Smooth muscle cell (in vitro differentiated cells): ENCODE measurements around the gene DUSP22. TPM values are rescaled to one million over a fixed set of nuclear protein-coding genes. Genes with fewer than 3 reads are reported as not detected.

Source experiments
- DNase-seq: peaks from one replicate; lab custom pipeline; 2025; ENCODE audit not compliant: unreplicated experiment; lab: John Stamatoyannopoulos, UW
- H2AFZ ChIP-seq: fragments of 200-600 bp; sonication (generic); 2 replicates; pipeline ENCODE4 v1.6.0; 2016; ENCODE audit warnings: antibody characterized with exemption, low read depth, mild to moderate bottlenecking
- H3F3A ChIP-seq: fragments of 200-600 bp; sonication (generic); 2 replicates; pipeline ENCODE4 v1.6.0; 2017; ENCODE audit warnings: antibody characterized with exemption, low read depth
- H3K27ac ChIP-seq: fragments of 200-600 bp; sonication (generic); 2 replicates; pipeline ENCODE4 v1.5.1; 2016; ENCODE audit warnings: low read depth, mild to moderate bottlenecking
- H3K27me3 ChIP-seq: fragments of 200-600 bp; sonication (generic); 2 replicates; pipeline ENCODE4 v1.6.1; 2016; ENCODE audit warnings: low read depth, mild to moderate bottlenecking
- H3K36me3 ChIP-seq: fragments of 200-600 bp; sonication (generic); 2 replicates; pipeline ENCODE4 v1.5.1; 2016; ENCODE audit warnings: low read depth
- H3K4me1 ChIP-seq: fragments of 200-600 bp; sonication (generic); 2 replicates; pipeline ENCODE4 v1.5.1; 2016; ENCODE audit warnings: low read depth
- H3K4me2 ChIP-seq: fragments of 200-600 bp; sonication (generic); 2 replicates; pipeline ENCODE4 v1.6.0; 2016; ENCODE audit warnings: mild to moderate bottlenecking
- H3K4me3 ChIP-seq: fragments of 200-600 bp; sonication (generic); 2 replicates; pipeline ENCODE4 v1.5.1; 2016; ENCODE audit warnings: mild to moderate bottlenecking
- H3K79me2 ChIP-seq: fragments of 200-600 bp; sonication (generic); 2 replicates; pipeline ENCODE4 v1.6.0; 2016; ENCODE audit warnings: low read depth, mild to moderate bottlenecking
- H3K9ac ChIP-seq: fragments of 200-600 bp; sonication (generic); 2 replicates; pipeline ENCODE4 v1.6.0; 2016; ENCODE audit warnings: low read depth
- H3K9me3 ChIP-seq: fragments of 200-600 bp; sonication (generic); replicated peaks from 2 replicates; pipeline ENCODE4 v1.5.1; 2016; ENCODE audit warnings: low read depth
- H4K20me1 ChIP-seq: fragments of 200-600 bp; sonication (generic); 2 replicates; pipeline ENCODE4 v1.6.0; 2016; ENCODE audit warnings: low read depth
- WGBS: methylation state at CpG from one replicate; pipeline ENCODE4 v1.1.7; 2016; ENCODE audit warnings: low lambda C conversion rate; 5-methylcytosine and 5-hydroxymethylcytosine counted together
- polyA plus RNA-seq: library from polyadenylated mRNA; unstranded; fragments of >200 nt; fragmentation: Nextera tagmentation; extraction: Ambion mirVana; gene quantifications from 2 replicates; pipeline ENCODE4 v1.2.1, GENCODE V29; 2016
- total RNA-seq: library from RNA; depleted of rRNA; stranded (reverse); fragments of >200 nt; gene quantifications from 2 replicates; pipeline ENCODE4 v1.2.3, GENCODE V29; 2014
- TF ChIP-seq, protein P1 (sequence below): fragments of 200-600 bp; sonication (generic); IDR thresholded peaks from 2 replicates; pipeline ENCODE4 v1.5.1; 2017; ENCODE audit warnings: borderline replicate concordance, mild to moderate bottlenecking, antibody characterized with exemption; ENCODE audit not compliant: insufficient read depth, poor library complexity, severe bottlenecking

Gene DUSP22
- total and polyA plus RNA-seq, 2 experiments from 2014 or later, result 16.3 to 19.1 TPM

DNA sequence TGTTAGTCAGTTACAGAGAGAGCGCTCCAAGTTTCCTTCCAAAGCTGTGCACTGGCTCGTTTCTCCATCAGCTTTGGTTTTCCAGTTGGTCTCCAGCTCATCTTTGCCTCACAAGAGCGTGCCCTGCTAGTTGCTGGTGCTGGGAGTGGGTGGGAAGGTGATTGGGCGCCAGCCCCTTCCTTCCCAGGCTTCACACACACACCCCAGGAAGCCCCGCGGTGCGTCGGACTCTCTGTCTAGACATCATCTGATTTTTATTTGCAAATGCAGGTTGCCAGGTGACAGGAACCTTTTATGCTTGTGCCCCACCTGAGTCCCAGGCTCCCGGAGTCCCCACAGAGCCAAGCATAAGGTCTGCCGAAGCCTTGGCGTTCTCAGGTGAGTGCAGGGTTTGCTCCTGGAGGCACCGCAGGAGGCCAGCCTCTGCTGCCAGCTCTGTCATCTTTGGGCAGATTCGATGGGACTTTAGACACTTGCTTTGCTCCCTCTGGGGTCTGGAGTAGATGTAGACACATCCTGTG lies 106.3 kb downstream of the DUSP22 start:
- peaks cover 61% of the 10 kb centered on the region for H3K27me3 ChIP-seq
- H3K9ac ChIP-seq, result no peak overlapping the region
- DNase-seq, result no peak
- TF ChIP-seq, protein P1, sequence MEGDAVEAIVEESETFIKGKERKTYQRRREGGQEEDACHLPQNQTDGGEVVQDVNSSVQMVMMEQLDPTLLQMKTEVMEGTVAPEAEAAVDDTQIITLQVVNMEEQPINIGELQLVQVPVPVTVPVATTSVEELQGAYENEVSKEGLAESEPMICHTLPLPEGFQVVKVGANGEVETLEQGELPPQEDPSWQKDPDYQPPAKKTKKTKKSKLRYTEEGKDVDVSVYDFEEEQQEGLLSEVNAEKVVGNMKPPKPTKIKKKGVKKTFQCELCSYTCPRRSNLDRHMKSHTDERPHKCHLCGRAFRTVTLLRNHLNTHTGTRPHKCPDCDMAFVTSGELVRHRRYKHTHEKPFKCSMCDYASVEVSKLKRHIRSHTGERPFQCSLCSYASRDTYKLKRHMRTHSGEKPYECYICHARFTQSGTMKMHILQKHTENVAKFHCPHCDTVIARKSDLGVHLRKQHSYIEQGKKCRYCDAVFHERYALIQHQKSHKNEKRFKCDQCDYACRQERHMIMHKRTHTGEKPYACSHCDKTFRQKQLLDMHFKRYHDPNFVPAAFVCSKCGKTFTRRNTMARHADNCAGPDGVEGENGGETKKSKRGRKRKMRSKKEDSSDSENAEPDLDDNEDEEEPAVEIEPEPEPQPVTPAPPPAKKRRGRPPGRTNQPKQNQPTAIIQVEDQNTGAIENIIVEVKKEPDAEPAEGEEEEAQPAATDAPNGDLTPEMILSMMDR, result no peak
- H3K27ac ChIP-seq, result no peak overlapping the region
- H2AFZ ChIP-seq, result no peak overlapping the region
- H3K36me3 ChIP-seq, result no peaks in the 10 kb centered on the region
- 93% methylated on average over 13 of the region's 13 CpGs for WGBS
- H3K4me3 ChIP-seq, result no peak overlapping the region
- no peaks in the 10 kb centered on the region for H4K20me1 ChIP-seq
- H3K9me3 ChIP-seq, result no peaks in the 10 kb centered on the region
- peaks cover 3% of the 10 kb centered on the region for H3K4me1 ChIP-seq
- H3F3A ChIP-seq, result no peaks in the 10 kb centered on the region
- no peaks in the 10 kb centered on the region for H3K79me2 ChIP-seq
- H3K4me2 ChIP-seq, result no peak overlapping the region

DNA sequence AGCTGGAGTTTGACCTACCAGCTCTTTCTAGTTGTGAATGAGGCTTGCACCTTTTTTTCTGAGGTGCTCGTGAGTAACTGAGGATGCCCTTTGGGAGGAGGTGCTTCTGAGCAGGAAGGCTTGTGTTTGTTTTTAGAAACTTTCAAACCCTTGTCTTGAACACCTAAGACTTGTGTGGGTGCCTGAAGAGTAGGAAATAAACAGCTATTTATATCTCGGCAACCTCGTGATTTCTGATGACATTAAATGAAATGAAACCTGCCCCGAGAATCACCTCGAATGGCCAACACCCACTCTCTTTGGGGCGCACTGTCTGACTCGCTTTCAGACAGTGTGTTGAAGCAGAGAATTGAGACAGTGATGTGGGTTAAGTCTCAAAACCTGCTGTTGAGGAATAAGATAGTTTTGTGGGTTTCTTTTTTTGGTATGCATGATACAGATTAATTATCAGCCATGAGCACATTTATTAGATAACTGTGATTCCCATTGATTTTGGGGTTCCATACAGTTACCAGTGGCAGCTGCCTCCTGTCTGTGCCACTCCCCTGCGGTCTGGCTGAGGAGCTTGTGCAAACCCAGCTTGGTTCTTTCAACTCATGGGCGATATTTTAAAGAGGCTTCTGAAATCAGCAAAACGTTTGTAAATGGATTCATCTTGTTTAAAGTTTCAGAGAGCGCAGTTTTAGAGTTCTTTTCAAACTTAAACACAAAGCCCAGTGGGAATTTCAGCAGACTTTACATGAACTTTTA lies 107.7 kb downstream of the DUSP22 start:
- 86% methylated on average over 11 of the region's 11 CpGs for WGBS
- Histone ChIP-seq H3K4me2 (no peak overlapping the region), H3K9ac (no peak overlapping the region), H2AFZ (no peak overlapping the region), H3K4me3 (no peak overlapping the region), H3K27me3 (peaks cover 47% of the 10 kb centered on the region), H3K79me2 (no peaks in the 10 kb centered on the region), H3K4me1 (no peaks in the 10 kb centered on the region), H3F3A (no peaks in the 10 kb centered on the region), H4K20me1 (no peaks in the 10 kb centered on the region), H3K27ac (no peak overlapping the region), H3K9me3 (no peaks in the 10 kb centered on the region), H3K36me3 (no peaks in the 10 kb centered on the region)
- no peak for DNase-seq
- TF ChIP-seq, protein P1, result no peak

DNA sequence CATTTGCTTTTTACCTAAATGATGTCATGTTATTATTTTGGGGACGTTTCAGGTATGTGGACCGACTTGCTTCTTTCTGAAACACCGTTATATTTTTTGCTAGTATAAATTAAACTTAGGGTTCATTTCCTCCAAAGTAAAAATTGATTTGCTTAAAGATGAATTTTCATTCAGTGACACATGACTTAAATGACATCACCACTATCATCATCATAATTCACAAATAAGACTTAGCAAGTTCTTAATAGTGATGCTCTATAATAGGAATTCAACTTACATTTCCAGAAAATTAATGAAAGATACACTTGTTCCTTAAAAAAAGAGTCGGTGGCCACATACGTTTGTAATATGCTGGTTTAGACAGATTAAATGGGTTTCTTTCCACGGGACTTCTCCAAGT lies 108.5 kb downstream of the DUSP22 start:
- Histone ChIP-seq H3K27ac (no peak overlapping the region), H3F3A (no peaks in the 10 kb centered on the region), H3K4me3 (no peak overlapping the region), H3K79me2 (no peaks in the 10 kb centered on the region), H4K20me1 (no peaks in the 10 kb centered on the region), H3K27me3 (peaks cover 44% of the 10 kb centered on the region), H3K9me3 (no peaks in the 10 kb centered on the region), H3K4me2 (no peak overlapping the region), H3K36me3 (no peaks in the 10 kb centered on the region), H2AFZ (no peak overlapping the region), H3K4me1 (no peaks in the 10 kb centered on the region), H3K9ac (no peak overlapping the region)
- WGBS, result 95% methylated on average over 6 of the region's 6 CpGs
- no peak for DNase-seq
- TF ChIP-seq, protein P1, result no peak

Other genes with a start within 250 kb of the DUSP22 start
- gene IRF4, start 99.3 kb downstream of the DUSP22 start, total RNA-seq, result 0.04 TPM in 1 of 2 replicates, not detected in the other
- gene IRF4, start 99.3 kb downstream of the DUSP22 start, polyA plus RNA-seq, result not detected in 2 replicates